ENCODE measurements around the gene NLRX1.
"Not testable (repeated sequence)": the region's sequence is repeated elsewhere in the genome, so short reads cannot be mapped to it uniquely, and the experiment has no call there.

The NLRX1 gene

GRCh38 chr11:119193001-119193400, 24.5 kb downstream of the NLRX1 start:
- no peak for TF ChIP-seq JUND (IDR thresholded peaks at IDR 0.05; ENCODE audit: low read depth)
- in situ Hi-C loops (cut with HindIII; ENCODE audit: low pct_unique_long_range_greater_than_20kb, low sequenced_read_pairs): no loop called here

GRCh38 chr11:119193626-119194025, 25.1 kb downstream of the NLRX1 start:
- in situ Hi-C loops (cut with HindIII; ENCODE audit: low pct_unique_long_range_greater_than_20kb, low sequenced_read_pairs): no loop called here

More at GRCh38 chr11:119193001-119193400, 24.5 kb downstream of the NLRX1 start:
- no peak for DNase-seq (ENCODE audit: low read depth in 1 of 2, low spot score in 1 of 2)

GRCh38 chr11:119194811-119195440, 26.4 kb downstream of the NLRX1 start:
- TF ChIP-seq JUND (IDR thresholded peaks at IDR 0.05; ENCODE audit: low read depth): no peak
- in situ Hi-C loops (cut with HindIII; ENCODE audit: low pct_unique_long_range_greater_than_20kb, low sequenced_read_pairs): no loop called here
- DNase-seq (ENCODE audit: low read depth in 1 of 2, low spot score in 1 of 2): no peak

More at GRCh38 chr11:119193626-119194025, 25.1 kb downstream of the NLRX1 start:
- DNase-seq (ENCODE audit: low read depth in 1 of 2, low spot score in 1 of 2): no peak
- no peak for TF ChIP-seq JUND (IDR thresholded peaks at IDR 0.05; ENCODE audit: low read depth)

- peak; percentile 98 for DNase-seq (ENCODE audit: low read depth in 1 of 2, low spot score in 1 of 2)
Measured at GRCh38 chr11:119195680-119196079, 27.2 kb downstream of the NLRX1 start.

GRCh38 chr11:119196833-119197483, 28.4 kb downstream of the NLRX1 start:
- in situ Hi-C loops (cut with HindIII; ENCODE audit: low pct_unique_long_range_greater_than_20kb, low sequenced_read_pairs): no loop called here
- peak; percentile 82 to 94 for DNase-seq (ENCODE audit: low read depth in 1 of 2, low spot score in 1 of 2)
- TF ChIP-seq JUND (IDR thresholded peaks at IDR 0.05; ENCODE audit: low read depth): no peak

More at GRCh38 chr11:119195680-119196079, 27.2 kb downstream of the NLRX1 start:
- in situ Hi-C loops (cut with HindIII; ENCODE audit: low pct_unique_long_range_greater_than_20kb, low sequenced_read_pairs): no loop called here
- no peak for TF ChIP-seq JUND (IDR thresholded peaks at IDR 0.05; ENCODE audit: low read depth)

- no peak for TF ChIP-seq JUND (IDR thresholded peaks at IDR 0.05; ENCODE audit: low read depth)
- no peak for DNase-seq (ENCODE audit: low read depth in 1 of 2, low spot score in 1 of 2)
- in situ Hi-C loops (cut with HindIII; ENCODE audit: low pct_unique_long_range_greater_than_20kb, low sequenced_read_pairs): no loop called here
Measured at GRCh38 chr11:119198925-119199324, 30.4 kb downstream of the NLRX1 start.

- DNase-seq (ENCODE audit: low read depth in 1 of 2, low spot score in 1 of 2); in situ Hi-C loops (cut with HindIII; ENCODE audit: low pct_unique_long_range_greater_than_20kb, low sequenced_read_pairs): not testable (repeated sequence)
Measured at GRCh38 chr11:119201236-119201635, 32.7 kb downstream of the NLRX1 start.

GRCh38 chr11:119202554-119202953, 34.0 kb downstream of the NLRX1 start:
- in situ Hi-C loops (cut with HindIII; ENCODE audit: low pct_unique_long_range_greater_than_20kb, low sequenced_read_pairs): no loop called here
- no peak for DNase-seq (ENCODE audit: low read depth in 1 of 2, low spot score in 1 of 2)
- no peak for TF ChIP-seq JUND (IDR thresholded peaks at IDR 0.05; ENCODE audit: low read depth)

GRCh38 chr11:119204066-119204465, 35.5 kb downstream of the NLRX1 start:
- in situ Hi-C loops (cut with HindIII; ENCODE audit: low pct_unique_long_range_greater_than_20kb, low sequenced_read_pairs): no loop called here
- no peak for DNase-seq (ENCODE audit: low read depth in 1 of 2, low spot score in 1 of 2)

GRCh38 chr11:119205080-119205479, 36.6 kb downstream of the NLRX1 start:
- no peak for DNase-seq (ENCODE audit: low read depth in 1 of 2, low spot score in 1 of 2)
- in situ Hi-C loops (cut with HindIII; ENCODE audit: low pct_unique_long_range_greater_than_20kb, low sequenced_read_pairs): no loop called here
- no peak for TF ChIP-seq JUND (IDR thresholded peaks at IDR 0.05; ENCODE audit: low read depth)

More at GRCh38 chr11:119204066-119204465, 35.5 kb downstream of the NLRX1 start:
- no peak for TF ChIP-seq JUND (IDR thresholded peaks at IDR 0.05; ENCODE audit: low read depth)

GRCh38 chr11:119205574-119206510, 37.3 kb downstream of the NLRX1 start, which contains the start of gene CBL:
Gene CBL, plus strand, starts transcription at chr11:119206339. Its CDS starts 79 bp downstream, at chr11:119206418.
- TF ChIP-seq JUND (IDR thresholded peaks at IDR 0.05; ENCODE audit: low read depth): no peak
- DNase-seq (ENCODE audit: low read depth in 1 of 2, low spot score in 1 of 2): peak; percentile 95 to 99
- in situ Hi-C loops (cut with HindIII; ENCODE audit: low pct_unique_long_range_greater_than_20kb, low sequenced_read_pairs): no loop called here

Data from T47D (cell line).